ENCODE results near the gene TMEM187. TPM values are rescaled to one million over a fixed set of nuclear protein-coding genes. Genes with fewer than 3 reads are reported as not detected.

TMEM187 gene
- total RNA-seq, 4 donors from 2014 or later = 3.6 to 6.9 (median 6.1) TPM

GRCh38 chrX:154002215-154002719, 29.7 kb downstream of the TMEM187 start:
- DNase-seq (ENCODE audit: extremely low spot score) = no peak
- peaks cover 0 to 4% (median 0%) of the 10 kb centered on the region in 4 donors for H3K4me1 ChIP-seq
- no peaks in the 10 kb centered on the region for H3K9me3 ChIP-seq
- H3K36me3 ChIP-seq = no peaks in the 10 kb centered on the region
- no peaks in the 10 kb centered on the region for H3K27me3 ChIP-seq
- no peak overlapping the region for H3K4me3 ChIP-seq
- 88% methylated on average over 17 of the region's 17 CpGs for WGBS
- peak overlapping the region in 1 of 4 donors; percentile 19 for H3K27ac ChIP-seq (replicated peaks in 1 of 4)
- intact Hi-C loops (cut with DNase I) = no loop called here
- TF ChIP-seq POLR2A (IDR thresholded peaks at IDR 0.05; ENCODE audit: low read depth) (no peak), CTCF (IDR thresholded peaks at IDR 0.05) (no peak), POLR2AphosphoS5 (IDR thresholded peaks at IDR 0.05) (no peak), EP300 (IDR thresholded peaks at IDR 0.05) (no peak)

GRCh38 chrX:154004315-154004714, 31.8 kb downstream of the TMEM187 start:
- 83% methylated on average over 11 of the region's 11 CpGs for WGBS
- Histone ChIP-seq H3K4me3 (no peak overlapping the region), H3K9me3 (no peaks in the 10 kb centered on the region), H3K27ac (replicated peaks in 1 of 4) (no peak overlapping the region), H3K27me3 (no peaks in the 10 kb centered on the region), H3K4me1 (peaks cover 0 to 4% (median 0%) of the 10 kb centered on the region in 4 donors), H3K36me3 (no peaks in the 10 kb centered on the region)
- intact Hi-C loops (cut with DNase I) = no loop called here
- TF ChIP-seq EP300 (IDR thresholded peaks at IDR 0.05) (no peak), POLR2A (IDR thresholded peaks at IDR 0.05; ENCODE audit: low read depth) (no peak), POLR2AphosphoS5 (IDR thresholded peaks at IDR 0.05) (no peak), CTCF (IDR thresholded peaks at IDR 0.05) (no peak)
- DNase-seq (ENCODE audit: extremely low spot score) = no peak

- no peak overlapping the region for H3K27ac ChIP-seq (replicated peaks in 1 of 4)
- intact Hi-C loops (cut with DNase I) = no loop called here
- no peak overlapping the region for H3K4me3 ChIP-seq
- no peak for DNase-seq (ENCODE audit: extremely low spot score)
- TF ChIP-seq POLR2AphosphoS5 (IDR thresholded peaks at IDR 0.05) = no peak
- no peaks in the 10 kb centered on the region for H3K9me3 ChIP-seq
- no peaks in the 10 kb centered on the region for H3K27me3 ChIP-seq
- H3K4me1 ChIP-seq = peaks cover 0 to 4% (median 0%) of the 10 kb centered on the region in 4 donors
- peaks cover 0 to 6% (median 2%) of the 10 kb centered on the region in 4 donors for H3K36me3 ChIP-seq
- 96% methylated on average over 11 of the region's 20 CpGs for WGBS
Measured at GRCh38 chrX:154006947-154007346, 34.4 kb downstream of the TMEM187 start.

- 83% methylated on average over 4 of the region's 4 CpGs for WGBS
- Histone ChIP-seq H3K27me3 (no peaks in the 10 kb centered on the region), H3K9me3 (no peaks in the 10 kb centered on the region), H3K4me1 (peaks cover 0 to 8% (median 5%) of the 10 kb centered on the region in 4 donors), H3K4me3 (no peak overlapping the region), H3K27ac (replicated peaks in 1 of 4) (no peak overlapping the region), H3K36me3 (peaks cover 0 to 13% (median 8%) of the 10 kb centered on the region in 4 donors)
- intact Hi-C loops (cut with DNase I) = no loop called here
- DNase-seq (ENCODE audit: extremely low spot score) = no peak
- TF ChIP-seq POLR2A (IDR thresholded peaks at IDR 0.05; ENCODE audit: low read depth) = no peak
- TF ChIP-seq EP300 (IDR thresholded peaks at IDR 0.05) = no peak
- TF ChIP-seq POLR2AphosphoS5 (IDR thresholded peaks at IDR 0.05) = no peak
- no peak for TF ChIP-seq CTCF (IDR thresholded peaks at IDR 0.05)
Measured at GRCh38 chrX:154008521-154008920, 36.0 kb downstream of the TMEM187 start.

- Histone ChIP-seq H3K36me3 (peaks cover 0 to 20% (median 11%) of the 10 kb centered on the region in 4 donors), H3K27ac (replicated peaks in 1 of 4) (no peak overlapping the region), H3K27me3 (no peaks in the 10 kb centered on the region), H3K4me3 (no peak overlapping the region), H3K9me3 (no peaks in the 10 kb centered on the region), H3K4me1 (peaks cover 0 to 13% (median 10%) of the 10 kb centered on the region in 4 donors)
- DNase-seq (ENCODE audit: extremely low spot score) = no peak
- no peak for TF ChIP-seq POLR2AphosphoS5 (IDR thresholded peaks at IDR 0.05)
- no peak for TF ChIP-seq EP300 (IDR thresholded peaks at IDR 0.05)
- no peak for TF ChIP-seq CTCF (IDR thresholded peaks at IDR 0.05)
- no peak for TF ChIP-seq POLR2A (IDR thresholded peaks at IDR 0.05; ENCODE audit: low read depth)
- 86% methylated on average over 17 of the region's 18 CpGs for WGBS
- intact Hi-C loops (cut with DNase I) = no loop called here
Measured at GRCh38 chrX:154010330-154011087, 38.0 kb downstream of the TMEM187 start.
